ENCODE results near the gene PRCD.
A peak's percentile ranks its signal among the peaks of the same experiment; 100 is the strongest.
"Not testable (repeated sequence)": the region's sequence is repeated elsewhere in the genome, so short reads cannot be mapped to it uniquely, and the experiment has no call there.

PRCD gene

DNA sequence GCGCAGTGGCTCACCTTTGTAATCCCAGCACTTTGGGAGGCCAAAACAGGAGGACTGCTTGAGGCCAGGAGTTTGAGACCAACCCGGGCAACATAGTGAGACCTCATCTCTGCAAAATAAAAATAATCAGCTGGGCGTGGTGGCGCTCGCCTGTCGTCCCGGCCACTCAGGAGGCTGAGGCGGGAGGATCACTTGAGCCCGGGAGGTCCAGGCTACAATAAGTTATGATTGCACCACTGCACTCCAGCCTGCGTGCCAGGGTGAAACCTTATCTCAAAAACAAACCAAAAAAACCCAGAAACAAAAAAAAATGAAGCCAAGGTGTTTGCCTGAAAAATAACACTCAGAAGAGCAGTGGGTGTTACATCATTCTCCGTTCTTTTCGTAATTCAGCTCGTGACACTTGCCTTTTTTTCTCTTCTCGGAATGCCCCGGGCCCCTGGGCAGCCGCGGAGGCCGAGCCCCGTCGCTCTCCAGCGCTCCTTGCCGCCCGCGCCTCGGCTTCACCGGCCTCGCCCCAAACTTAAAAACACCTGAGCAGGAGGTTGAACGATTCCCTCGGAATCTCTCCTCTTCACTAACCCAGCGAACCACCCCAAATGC, 17.0 kb downstream of the PRCD start:
- peak overlapping the region; percentile 97 for H3K4me3 ChIP-seq (ENCODE audit: low read length)
- DNase-seq (ENCODE audit: low read depth), result no peak
- TF ChIP-seq, protein P1, sequence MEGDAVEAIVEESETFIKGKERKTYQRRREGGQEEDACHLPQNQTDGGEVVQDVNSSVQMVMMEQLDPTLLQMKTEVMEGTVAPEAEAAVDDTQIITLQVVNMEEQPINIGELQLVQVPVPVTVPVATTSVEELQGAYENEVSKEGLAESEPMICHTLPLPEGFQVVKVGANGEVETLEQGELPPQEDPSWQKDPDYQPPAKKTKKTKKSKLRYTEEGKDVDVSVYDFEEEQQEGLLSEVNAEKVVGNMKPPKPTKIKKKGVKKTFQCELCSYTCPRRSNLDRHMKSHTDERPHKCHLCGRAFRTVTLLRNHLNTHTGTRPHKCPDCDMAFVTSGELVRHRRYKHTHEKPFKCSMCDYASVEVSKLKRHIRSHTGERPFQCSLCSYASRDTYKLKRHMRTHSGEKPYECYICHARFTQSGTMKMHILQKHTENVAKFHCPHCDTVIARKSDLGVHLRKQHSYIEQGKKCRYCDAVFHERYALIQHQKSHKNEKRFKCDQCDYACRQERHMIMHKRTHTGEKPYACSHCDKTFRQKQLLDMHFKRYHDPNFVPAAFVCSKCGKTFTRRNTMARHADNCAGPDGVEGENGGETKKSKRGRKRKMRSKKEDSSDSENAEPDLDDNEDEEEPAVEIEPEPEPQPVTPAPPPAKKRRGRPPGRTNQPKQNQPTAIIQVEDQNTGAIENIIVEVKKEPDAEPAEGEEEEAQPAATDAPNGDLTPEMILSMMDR (conservative IDR thresholded peaks at IDR 0.05; ENCODE audit: low read depth, low read length), result no peak

DNA sequence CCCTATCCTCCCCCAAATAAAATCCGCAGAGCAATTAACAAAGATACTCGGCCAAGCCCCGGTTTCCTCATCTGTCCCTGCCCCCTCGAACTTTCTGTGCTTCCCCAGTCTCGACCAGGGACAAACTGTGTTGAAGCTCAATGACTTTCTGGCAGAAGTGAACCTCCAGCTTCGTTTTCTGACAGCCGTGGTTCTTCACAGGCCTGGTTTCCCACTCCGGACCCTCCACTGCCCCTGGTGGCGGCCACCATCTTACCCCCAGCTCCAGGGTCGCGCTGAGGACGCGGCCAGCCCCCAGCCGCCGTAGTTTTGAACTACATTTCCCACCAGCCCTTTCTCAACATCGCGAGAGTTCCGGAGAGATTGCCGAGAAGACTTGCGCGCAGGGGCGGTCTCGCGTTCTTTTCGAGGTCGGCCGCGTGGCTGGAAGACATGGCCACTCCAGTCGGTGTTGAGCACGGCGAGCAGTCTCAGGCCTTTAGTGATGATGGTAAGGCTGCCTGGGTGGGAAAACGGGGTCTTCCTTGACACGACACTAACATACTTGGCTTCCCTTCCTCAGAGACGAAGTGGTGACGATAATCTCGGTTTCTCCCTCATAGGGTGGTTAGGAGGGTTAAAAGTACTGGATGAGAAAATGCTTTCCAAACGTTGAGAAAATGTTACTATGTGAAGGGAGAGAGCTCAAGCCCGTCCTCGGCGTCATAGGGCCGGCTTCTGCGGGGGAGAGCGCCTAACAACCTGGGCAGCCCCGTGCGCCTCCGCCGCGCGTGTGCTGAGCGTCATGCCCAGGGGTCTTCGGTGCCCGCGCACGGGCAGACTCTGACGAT, 17.7 kb downstream of the PRCD start:
- DNase-seq (ENCODE audit: low read depth), result peak; percentile 81
- TF ChIP-seq, protein P1 (conservative IDR thresholded peaks at IDR 0.05; ENCODE audit: low read depth, low read length), result peak; percentile 55

DNA sequence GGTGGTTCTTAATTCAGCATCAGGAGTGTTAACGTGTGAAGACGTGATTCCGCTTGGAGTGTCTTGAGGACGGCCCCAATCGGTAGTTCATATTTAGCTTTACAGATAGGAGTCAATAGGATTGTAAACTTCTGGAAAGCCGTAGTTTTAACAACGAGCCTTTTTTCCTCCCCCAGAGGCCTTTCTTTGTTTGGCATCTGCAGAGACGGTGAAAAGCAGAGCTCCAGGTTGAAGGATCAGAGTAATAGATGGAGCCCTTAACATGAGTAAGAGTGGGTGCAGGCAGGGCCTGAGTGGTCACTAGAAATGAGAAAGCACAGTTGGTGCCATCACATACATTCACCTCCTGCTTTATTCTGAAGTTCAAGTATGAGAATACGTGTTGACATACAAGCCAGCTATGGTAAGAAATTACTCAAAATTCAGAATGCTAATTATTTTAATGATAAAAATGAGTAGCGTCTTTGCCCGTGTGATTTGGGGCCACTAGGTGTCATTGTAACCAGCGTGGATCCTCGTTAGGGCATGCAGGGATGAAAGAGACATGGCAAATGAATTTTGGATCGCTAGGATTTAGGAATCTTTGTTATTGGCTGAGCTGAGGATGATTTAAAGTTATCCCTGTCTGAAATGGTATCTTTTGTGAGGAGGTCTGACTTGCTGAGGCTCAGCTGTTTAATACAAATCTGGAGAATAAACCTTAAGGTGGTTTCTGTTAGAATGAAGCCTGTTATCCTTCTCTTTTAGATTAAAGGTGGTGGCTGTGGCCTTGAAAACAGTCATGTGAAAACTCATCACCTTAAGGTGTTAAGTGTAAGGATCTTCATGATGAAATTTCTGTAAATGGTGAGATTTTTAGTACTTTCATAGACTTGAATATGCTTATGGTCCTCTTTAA, 18.6 kb downstream of the PRCD start:
- TF ChIP-seq, protein P1 (conservative IDR thresholded peaks at IDR 0.05; ENCODE audit: low read depth, low read length), result peak; percentile 56
- H3K4me3 ChIP-seq (ENCODE audit: low read length), result peak overlapping the region; percentile 97
- DNase-seq (ENCODE audit: low read depth), result no peak

More for the DNA sequence above, 17.7 kb downstream of the PRCD start:
- peak overlapping the region; percentile 97 for H3K4me3 ChIP-seq (ENCODE audit: low read length)

DNA sequence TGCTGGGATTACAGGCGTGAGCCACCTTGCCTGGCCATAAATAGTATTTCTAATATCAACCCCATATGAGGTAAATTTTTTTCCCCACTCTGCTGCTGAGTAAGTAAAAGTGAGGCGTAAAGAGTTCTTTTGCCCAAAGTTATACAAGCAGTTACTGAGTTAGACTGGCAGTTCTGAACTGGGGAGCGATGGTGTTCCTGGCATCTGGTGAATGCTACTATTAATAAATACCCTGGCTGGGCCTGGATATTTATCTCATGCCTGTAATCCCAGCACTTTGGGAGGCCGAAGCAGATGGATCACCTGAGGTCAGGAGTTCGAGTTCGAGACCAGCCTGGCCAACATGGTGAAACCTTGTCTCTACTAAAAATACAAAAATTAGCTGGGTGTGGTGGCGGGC, 19.6 kb downstream of the PRCD start:
- peak overlapping the region; percentile 97 for H3K4me3 ChIP-seq (ENCODE audit: low read length)
- not testable (repeated sequence) for DNase-seq (ENCODE audit: low read depth)

DNA sequence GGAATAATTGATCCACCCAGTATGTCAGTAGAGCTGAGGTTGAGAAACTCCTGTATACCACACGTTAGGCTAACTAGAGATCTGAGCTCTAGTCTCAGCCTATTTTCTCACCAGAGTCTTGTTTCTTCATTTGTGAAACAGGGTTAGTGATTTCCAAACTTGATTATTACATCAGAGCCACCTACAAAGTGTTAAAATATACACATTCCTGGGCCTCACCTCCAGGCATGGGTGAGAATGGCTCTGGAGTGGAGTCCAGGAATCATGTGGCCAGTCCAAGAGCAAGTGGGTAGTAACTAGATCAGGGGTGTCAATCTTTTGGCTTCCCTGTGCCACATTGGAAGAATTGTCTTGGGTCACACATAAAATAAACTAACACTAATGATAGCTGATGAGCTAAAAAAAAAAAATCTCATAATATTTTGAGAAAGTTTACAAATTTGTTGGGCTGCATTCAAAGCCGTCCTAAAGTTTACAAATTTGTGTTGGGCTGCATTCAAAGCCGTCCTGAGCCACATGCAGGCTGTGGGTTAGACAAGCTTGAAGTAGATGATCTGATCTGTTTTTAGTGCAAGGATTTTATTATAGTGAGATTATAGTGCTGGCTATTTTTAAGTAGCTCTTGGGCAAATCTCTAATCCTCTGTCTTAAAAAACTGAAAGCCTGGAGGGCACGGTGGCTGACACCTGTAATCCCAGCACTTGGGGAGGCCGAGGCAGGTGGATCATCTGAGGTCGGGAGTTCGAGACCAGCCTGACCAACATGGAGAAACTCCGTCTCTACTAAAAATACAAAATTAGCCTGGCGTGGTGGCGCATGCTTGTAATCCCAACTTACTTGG, 20.4 kb downstream of the PRCD start:
- H3K4me3 ChIP-seq (ENCODE audit: low read length), result peak overlapping the region; percentile 97
- DNase-seq (ENCODE audit: low read depth), result no peak
- TF ChIP-seq, protein P1 (conservative IDR thresholded peaks at IDR 0.05; ENCODE audit: low read depth, low read length), result no peak

DNA sequence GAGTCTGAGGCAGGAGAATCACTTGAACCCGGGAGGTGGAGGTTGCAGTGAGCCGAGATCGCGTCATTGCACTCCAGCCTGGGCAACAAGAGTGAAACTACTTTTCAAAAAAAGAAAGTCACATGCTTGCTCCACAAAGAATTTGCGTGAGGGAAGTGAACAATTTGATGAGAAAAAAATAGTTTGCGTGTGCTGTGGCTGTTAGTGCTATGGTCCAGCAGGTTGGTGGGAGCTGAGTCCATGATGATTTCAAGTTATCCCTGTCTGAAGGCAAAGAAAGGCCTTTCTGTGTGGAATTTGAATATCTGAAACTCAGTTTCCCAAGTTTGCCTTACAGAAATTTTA, 21.0 kb downstream of the PRCD start:
- TF ChIP-seq, protein P1 (conservative IDR thresholded peaks at IDR 0.05; ENCODE audit: low read depth, low read length), result no peak
- H3K4me3 ChIP-seq (ENCODE audit: low read length), result peak overlapping the region; percentile 14
- no peak for DNase-seq (ENCODE audit: low read depth)
